HepG2 (cell line): ENCODE results near the gene SMOC1. TPM values are rescaled to one million over a fixed set of nuclear protein-coding genes. Genes with fewer than 3 reads are reported as not detected.
A peak's percentile ranks its signal among the peaks of the same experiment; 100 is the strongest.

Source experiments
- AKNA ChIP-seq: sonication (generic); formaldehyde crosslinking; IDR thresholded peaks from 2 replicates; pipeline ENCODE4 v1.4.0; 2020; ENCODE audit warnings: missing genetic modification reagents, borderline replicate concordance
- ARNT ChIP-seq: fragments of 450-650 bp; IDR thresholded peaks from 2 replicates; pipeline ENCODE4 v1.6.1; 2017
- EHMT2 ChIP-seq: fragments of 200-600 bp; sonication (generic); IDR thresholded peaks from 2 replicates; pipeline ENCODE4 v1.7.0; 2017; ENCODE audit warnings: antibody characterized with exemption, low read depth, low read length, borderline replicate concordance
- HOXA3 ChIP-seq: sonication (generic); formaldehyde crosslinking; IDR thresholded peaks from 2 replicates; pipeline ENCODE4 v1.5.0; 2020; ENCODE audit warnings: missing genetic modification reagents
- IRF9 ChIP-seq: sonication (generic); formaldehyde crosslinking; IDR thresholded peaks from 2 replicates; pipeline ENCODE4 v1.8.0; 2022; ENCODE audit warnings: missing genetic modification reagents, mild to moderate bottlenecking, borderline replicate concordance
- MYNN ChIP-seq: sonication (generic); formaldehyde crosslinking; IDR thresholded peaks from 2 replicates; pipeline ENCODE4 v1.4.0; 2020; ENCODE audit warnings: mild to moderate bottlenecking, low read depth, missing genetic modification reagents
- PBX3 ChIP-seq: sonication (generic); formaldehyde crosslinking; IDR thresholded peaks from 2 replicates; pipeline ENCODE4 v1.8.1; 2023; ENCODE audit warnings: missing genetic modification reagents, inconsistent platforms, borderline replicate concordance
- RAD51 ChIP-seq: fragments of 450-650 bp; IDR thresholded peaks from 2 replicates; pipeline ENCODE4 v1.6.1; 2016; ENCODE audit warnings: borderline replicate concordance
- RNF219 ChIP-seq: sonication (generic); formaldehyde crosslinking; IDR thresholded peaks from 2 replicates; pipeline ENCODE4 v1.5.0; 2020; ENCODE audit warnings: mild to moderate bottlenecking, missing genetic modification reagents
- SIN3B ChIP-seq: fragments of 150-350 bp; IDR thresholded peaks from 2 replicates; pipeline ENCODE4 v1.6.1; 2014; ENCODE audit warnings: low read length
- SP5 ChIP-seq: IDR thresholded peaks from 2 replicates; pipeline ENCODE4 v1.6.1; 2016; ENCODE audit warnings: low read depth, borderline replicate concordance
- ZHX1 ChIP-seq: sonication (generic); formaldehyde crosslinking; IDR thresholded peaks from 2 replicates; pipeline ENCODE4 v1.8.1; 2022; ENCODE audit warnings: low read depth, mild to moderate bottlenecking, missing genetic modification reagents
- ZNF10 ChIP-seq: sonication (generic); formaldehyde crosslinking; IDR thresholded peaks from 2 replicates; pipeline ENCODE4 v1.4.0; 2020; ENCODE audit warnings: mild to moderate bottlenecking, low read depth, missing genetic modification reagents, borderline replicate concordance
- ZNF12 ChIP-seq: sonication (generic); formaldehyde crosslinking; IDR thresholded peaks from 2 replicates; pipeline ENCODE4 v1.5.0; 2020; ENCODE audit warnings: missing genetic modification reagents
- ZNF788 ChIP-seq: sonication (generic); formaldehyde crosslinking; IDR thresholded peaks from 2 replicates; pipeline ENCODE4 v1.5.0; 2020; ENCODE audit warnings: mild to moderate bottlenecking, missing genetic modification reagents, borderline replicate concordance
- ZNF879 ChIP-seq: sonication (generic); formaldehyde crosslinking; IDR thresholded peaks from 2 replicates; pipeline ENCODE4 v1.8.1; 2023; ENCODE audit warnings: missing genetic modification reagents
- polyA plus RNA-seq, 8 experiments: library from polyadenylated mRNA; depleted of rRNA in 3 of 8; stranded (reverse) in 7 of 8; unstranded in 1 of 8; fragments of >200 nt; fragmentation: Illumina TruSeq in 4 of 8; extraction: Trizol in 4 of 8; gene quantifications; 2 replicates each; pipeline versions ENCODE4 v1.2.1 to v1.2.3, GENCODE V29; 2011 to 2016; ENCODE audit warnings: low read depth in 4 of 8, missing spikeins in 1 of 8, mixed read lengths in 1 of 8; ENCODE audit not compliant: insufficient read depth in 1 of 8
- total RNA-seq, 5 experiments: library from RNA; depleted of rRNA; stranded (reverse); fragments of >200 nt; fragmentation: Illumina TruSeq; extraction: Trizol; gene quantifications; 2 replicates each; pipeline ENCODE4 v1.2.3, GENCODE V29; 2016; ENCODE audit warnings: low read depth in 1 of 5

SMOC1 gene
- total and polyA plus RNA-seq, 2 of the 13 experiments (the other 11 are each of a cell fraction or from before 2014, with no cell fraction given), result 17.8 to 35.6 TPM

GRCh38 chr14:70073924-70074566 lies 194.8 kb downstream of the SMOC1 start (continued):
- TF ChIP-seq RNF219 (CRISPR knock-in tag) (no peak), RAD51 (no peak), ZHX1 (CRISPR knock-in tag) (no peak), AKNA (CRISPR knock-in tag) (no peak), MYNN (CRISPR knock-in tag) (no peak), HOXA3 (no peak), PBX3 (no peak), SP5 (CRISPR knock-in tag) (no peak), EHMT2 (peak; percentile 62; the same call in 1 of the 2 replicates), IRF9 (no peak), ARNT (no peak), ZNF788 (CRISPR knock-in tag) (no peak; the same call in 1 of the 2 replicates), SIN3B (no peak), ZNF10 (CRISPR knock-in tag) (no peak), ZNF12 (CRISPR knock-in tag) (peak; percentile 51; the same call in 1 of the 2 replicates), ZNF879 (CRISPR knock-in tag) (no peak)
